Panc1 (cell line): ENCODE results near the gene MFSD12. TPM values are rescaled to one million over a fixed set of nuclear protein-coding genes. Genes with fewer than 3 reads are reported as not detected.

ENCODE experiments used
- ATAC-seq: fragments of 200-7000 bp; cut with Tn5 transposase; 2 replicates; pipeline ENCODE4 v1.9.1; 2020; ENCODE audit warnings: mild to moderate bottlenecking, moderate library complexity
- BruUV-seq: library from RNA; stranded (reverse); fragments of 400-500 nt; replicated peaks from 2 replicates; lab custom pipeline; 2021; lab: Mats Ljungman, UMichigan
- CTCF ChIA-PET: fragments of 300-600 bp; sonication (Branson Sonifier 250); formaldehyde crosslinking; loops from one replicate; lab custom pipeline; 2022; ENCODE audit warnings: antibody characterized with exemption; lab: Charles Lee
- POLR2A ChIA-PET: fragments of 300-600 bp; sonication (Branson Sonifier 250); formaldehyde crosslinking; loops from one replicate; lab custom pipeline; 2022; ENCODE audit warnings: antibody characterized with exemption; lab: Charles Lee
- DNase-seq: peaks from one replicate; pipeline ENCODE4 v3.0.0-alpha.2; 2010; ENCODE audit warnings: low read depth, low spot score
- H3K27ac ChIP-seq: 2 replicates; pipeline ENCODE4 v1.5.1; 2011; ENCODE audit warnings: mild to moderate bottlenecking, low read length, inconsistent platforms
- H3K27me3 ChIP-seq: fragments of 200-500 bp; sonication (Bioruptor generic); 2 replicates; pipeline ENCODE4 v1.6.0; 2014; ENCODE audit warnings: low read length, inconsistent platforms; ENCODE audit not compliant: control insufficient read depth, insufficient read depth
- H3K36me3 ChIP-seq: fragments of 200-500 bp; sonication (Bioruptor generic); 2 replicates; pipeline ENCODE4 v1.5.1; 2014; ENCODE audit warnings: inconsistent platforms, mild to moderate bottlenecking, low read length, moderate library complexity; ENCODE audit not compliant: control insufficient read depth, insufficient read depth
- H3K4me1 ChIP-seq: 2 replicates; pipeline ENCODE4 v1.5.1; 2011; ENCODE audit warnings: inconsistent platforms, mild to moderate bottlenecking, low read length, moderate library complexity; ENCODE audit not compliant: control insufficient read depth, insufficient read depth
- H3K4me3 ChIP-seq, 2 experiments: 2 replicates each; pipeline ENCODE4 v1.5.1; 2011 to 2012; ENCODE audit warnings: low read depth in 2 of 2, low read length in 2 of 2, mild to moderate bottlenecking in 2 of 2, inconsistent platforms in 1 of 2, moderate library complexity in 1 of 2
- H3K9me3 ChIP-seq: fragments of 200-500 bp; sonication (Bioruptor generic); 2 replicates; pipeline ENCODE4 v1.5.1; 2014; ENCODE audit warnings: low read depth, mild to moderate bottlenecking, inconsistent platforms, low read length, moderate library complexity; ENCODE audit not compliant: control insufficient read depth, insufficient read depth
- CTCF ChIP-seq: fragments of 450-650 bp; IDR thresholded peaks from 2 replicates; pipeline ENCODE4 v1.5.1; 2017; ENCODE audit warnings: mild to moderate bottlenecking
- POLR2AphosphoS5 ChIP-seq: IDR thresholded peaks from 2 replicates; pipeline ENCODE4 v1.6.1; 2012; ENCODE audit warnings: mild to moderate bottlenecking, low read depth, low read length, moderate library complexity
- REST ChIP-seq, 2 experiments: IDR thresholded peaks; 2 replicates each; pipeline ENCODE4 v1.6.1; 2011 to 2012; ENCODE audit warnings: low read depth in 2 of 2, control low read depth in 1 of 2, low read length in 1 of 2, mild to moderate bottlenecking in 1 of 2, moderate library complexity in 1 of 2; ENCODE audit not compliant: insufficient read depth in 1 of 2
- SIN3A ChIP-seq: IDR thresholded peaks from 2 replicates; pipeline ENCODE4 v1.6.1; 2012; ENCODE audit warnings: low read depth, mild to moderate bottlenecking, low read length, moderate library complexity, borderline replicate concordance; ENCODE audit not compliant: insufficient read depth
- TCF7L2 ChIP-seq: IDR thresholded peaks from 2 replicates; pipeline ENCODE4 v1.6.1; 2011; ENCODE audit warnings: mild to moderate bottlenecking, low read depth, low read length, inconsistent platforms
- in situ Hi-C: cut with HindIII; loops from 2 replicates; pipeline ENCODE4 v1.10.0; 2016; ENCODE audit warnings: low sequenced_read_pairs, low pct_unique_long_range_greater_than_20kb
- intact Hi-C: fragments of 100-400 bp; cut with micrococcal nuclease; formaldehyde crosslinking; loops from one replicate; pipeline ENCODE4 v1.10.0; 2022; ENCODE audit not compliant: unreplicated experiment
- total RNA-seq: library from RNA; stranded (reverse); gene quantifications from one replicate; pipeline ENCODE4 v1.2.1, GENCODE V29; 2021; ENCODE audit not compliant: unreplicated experiment

The MFSD12 gene
- total RNA-seq, 1 experiment from 2014 or later = 98.8 TPM

- H3K27ac ChIP-seq = no peak overlapping the region
- intact Hi-C loops = no loop called here
These were observed 11.3 kb downstream of the MFSD12 start for GRCh38 chr19:3546119-3546518.

GRCh38 chr19:3545669-3546034, 11.7 kb downstream of the MFSD12 start:
- in situ Hi-C loops = no loop called here
- intact Hi-C loops = no loop called here
- ATAC-seq (no peak), DNase-seq (no peak)
- POLR2A ChIA-PET = interaction anchor here (0.6 kb wide), 1 partner anchor 85 kb away, joined by 6 read pairs; no protein-coding TSS in a partner anchor
- CTCF ChIA-PET = interaction anchor here (0.6 kb wide), 1 partner anchor 218 kb away, joined by 4 read pairs; no protein-coding TSS in a partner anchor
- Histone ChIP-seq H3K27ac (no peak overlapping the region), H3K4me1 (no peaks in the 10 kb centered on the region), H3K4me3 (no peak overlapping the region), H3K9me3 (no peaks in the 10 kb centered on the region), H3K36me3 (0 out of 2 replicates have a peak, but pooled peaks cover 3% of the 10 kb centered on the region), H3K27me3 (no peaks in the 10 kb centered on the region)
- BruUV-seq = no TSS peak
- TF ChIP-seq TCF7L2 (no peak), REST (IDR thresholded peaks at IDR 0.05; ENCODE audit: insufficient read depth in 1 of 2, low read depth in 2 of 2, low read length in 1 of 2) (no peak), SIN3A (no peak), CTCF (no peak), POLR2AphosphoS5 (no peak)

More at GRCh38 chr19:3546119-3546518, 11.3 kb downstream of the MFSD12 start:
- no peaks in the 10 kb centered on the region for H3K9me3 ChIP-seq
- H3K4me1 ChIP-seq = no peaks in the 10 kb centered on the region
- H3K36me3 ChIP-seq = 0 out of 2 replicates have a peak, but pooled peaks cover 3% of the 10 kb centered on the region
- no peak overlapping the region for H3K4me3 ChIP-seq
- BruUV-seq = no TSS peak
- CTCF ChIA-PET = no interaction called here
- TF ChIP-seq REST (IDR thresholded peaks at IDR 0.05; ENCODE audit: insufficient read depth in 1 of 2, low read depth in 2 of 2, low read length in 1 of 2) (no peak), TCF7L2 (no peak), POLR2AphosphoS5 (no peak), CTCF (no peak), SIN3A (no peak)
- no peaks in the 10 kb centered on the region for H3K27me3 ChIP-seq
- in situ Hi-C loops = no loop called here
- POLR2A ChIA-PET = interaction anchor here (0.6 kb wide), 1 partner anchor 85 kb away, joined by 6 read pairs; no protein-coding TSS in a partner anchor
- ATAC-seq = no peak
- no peak for DNase-seq
